K562 (cell line): ENCODE results near the gene MYADML2. TPM values are rescaled to one million over a fixed set of nuclear protein-coding genes. Genes with fewer than 3 reads are reported as not detected.

Experiments
- ATAC-seq: fragments of 200-7000 bp; cut with Tn5 transposase; 3 replicates; pipeline ENCODE4 v1.9.1; 2020; ENCODE audit warnings: moderate library complexity
- BruUV-seq: library from RNA; stranded (reverse); fragments of 400-500 nt; replicated peaks from 2 replicates; lab custom pipeline; 2021; lab: Mats Ljungman, UMichigan
- CTCF ChIA-PET: fragments of 300-600 bp; formaldehyde crosslinking; extraction: SDS; loops from one replicate; lab custom pipeline; 2021; ENCODE audit warnings: low intra/inter-chr PET ratio; lab: Yijun Ruan, JAX
- POLR2A ChIA-PET: fragments of 300-600, 350-650 bp; sonication (Branson Sonifier 250); formaldehyde crosslinking; extraction: SDS; loops from one replicate; lab custom pipeline; 2021; ENCODE audit warnings: antibody characterized with exemption, inconsistent platforms; lab: Yijun Ruan, JAX
- DNase-seq, 4 experiments: peaks; one replicate each; pipeline versions ENCODE4 v3.0.0 to v3.0.0-alpha.2; 2011 to 2018; ENCODE audit warnings: low spot score in 3 of 4, mixed read lengths in 3 of 4; ENCODE audit errors: extremely low read depth in 1 of 4
- FAIRE-seq: peaks from 2 replicates; lab custom pipeline; 2011; peaks lifted over from hg19 to GRCh38; lab: Jason Lieb, UNC
- H2AFZ ChIP-seq: 2 replicates; pipeline ENCODE4 v1.6.0; 2011; ENCODE audit warnings: low read depth, low read length, control low read depth, inconsistent platforms
- H3K27ac ChIP-seq: fragments of 200-600 bp; 3 replicates; pipeline ENCODE4 v1.8.0; 2011; ENCODE audit warnings: low read depth, mild to moderate bottlenecking, control low read depth, inconsistent platforms, low read length, moderate library complexity, mixed read lengths; ENCODE audit errors: extremely low read depth
- H3K27me3 ChIP-seq, 2 experiments: fragments of 300-600 bp in 1 of 2; 2 replicates in 1 of 2; 3 replicates in 1 of 2; pipeline versions ENCODE4 v1.6.0 to v1.8.0; 2011; ENCODE audit warnings: inconsistent platforms in 2 of 2, low read length in 2 of 2, mild to moderate bottlenecking in 1 of 2, mixed read lengths in 1 of 2, moderate library complexity in 1 of 2; ENCODE audit not compliant: control insufficient read depth in 2 of 2, insufficient read depth in 2 of 2
- H3K36me3 ChIP-seq: fragments of 300-600 bp; 3 replicates; pipeline ENCODE4 v1.8.0; 2011; ENCODE audit warnings: mild to moderate bottlenecking, low read length, inconsistent platforms; ENCODE audit not compliant: control insufficient read depth, insufficient read depth
- H3K4me1 ChIP-seq, 2 experiments: fragments of 200-600 bp in 1 of 2; replicated peaks in 1 of 2; 2 replicates in 1 of 2; 3 replicates in 1 of 2; pipeline versions ENCODE4 v1.5.1 to v1.8.0; 2011; ENCODE audit warnings: inconsistent platforms in 2 of 2, low read length in 2 of 2, mild to moderate bottlenecking in 1 of 2, mixed read lengths in 1 of 2, moderate library complexity in 1 of 2; ENCODE audit not compliant: control insufficient read depth in 2 of 2, insufficient read depth in 2 of 2
- H3K4me2 ChIP-seq: 2 replicates; pipeline ENCODE4 v1.6.1; 2011; ENCODE audit warnings: low read length, control low read depth, inconsistent platforms, mixed read lengths; ENCODE audit not compliant: insufficient read depth
- H3K4me3 ChIP-seq: fragments of 200-600 bp; sonication (generic), shearing (Covaris generic); 2 replicates; pipeline ENCODE4 v1.5.1; 2016; ENCODE audit warnings: control low read depth, inconsistent platforms
- H3K79me2 ChIP-seq: fragments of 200-600 bp; 3 replicates; pipeline ENCODE4 v1.8.0; 2011; ENCODE audit warnings: low read length, inconsistent platforms; ENCODE audit not compliant: control insufficient read depth, insufficient read depth
- H3K9ac ChIP-seq, 2 experiments: 2 replicates each; pipeline versions ENCODE4 v1.6.0 to v1.6.1; 2011; ENCODE audit warnings: low read depth in 2 of 2, low read length in 2 of 2, control low read depth in 1 of 2, inconsistent platforms in 1 of 2, mild to moderate bottlenecking in 1 of 2, mixed read lengths in 1 of 2; ENCODE audit not compliant: insufficient read depth in 1 of 2
- H3K9me1 ChIP-seq: one replicate; pipeline ENCODE4 v1.6.0; 2011; ENCODE audit warnings: inconsistent platforms, mild to moderate bottlenecking, low read length, moderate library complexity; ENCODE audit not compliant: control insufficient read depth, insufficient read depth
- H3K9me3 ChIP-seq: replicated peaks from 2 replicates; pipeline ENCODE4 v1.5.1; 2011; ENCODE audit warnings: low read depth, low read length, inconsistent platforms; ENCODE audit not compliant: control insufficient read depth, insufficient read depth
- H4K20me1 ChIP-seq: replicated peaks from 2 replicates; pipeline ENCODE4 v1.6.1; 2011; ENCODE audit warnings: low read length, inconsistent platforms, mixed read lengths; ENCODE audit not compliant: control insufficient read depth, insufficient read depth
- C11orf30 ChIP-seq: fragments of 450-650 bp; IDR thresholded peaks from 2 replicates; pipeline ENCODE4 v1.6.1; 2016; ENCODE audit warnings: low read depth, mild to moderate bottlenecking
- CBFA2T2 ChIP-seq: fragments of 450-650 bp; conservative IDR thresholded peaks from 2 replicates; pipeline ENCODE4 v1.6.1; 2017; ENCODE audit warnings: mild to moderate bottlenecking
- CBX3 ChIP-seq, 2 experiments: IDR thresholded peaks; 1 replicate in 1 of 2; 2 replicates in 1 of 2; pipeline ENCODE4 v1.6.1; 2012; ENCODE audit warnings: inconsistent platforms in 2 of 2, low read length in 2 of 2, borderline replicate concordance in 1 of 2, control low read depth in 1 of 2
- ELK1 ChIP-seq: sonication (generic); formaldehyde crosslinking; IDR thresholded peaks from 2 replicates; pipeline ENCODE4 v1.8.1; 2022; ENCODE audit warnings: missing genetic modification reagents
- L3MBTL2 ChIP-seq: fragments of 450-650 bp; IDR thresholded peaks from 2 replicates; pipeline ENCODE4 v1.6.1; 2016; ENCODE audit warnings: mild to moderate bottlenecking, moderate library complexity
- MCM2 ChIP-seq: fragments of 450-650 bp; IDR thresholded peaks from 2 replicates; pipeline ENCODE4 v1.6.1; 2017; ENCODE audit warnings: low read depth, mild to moderate bottlenecking
- MCM7 ChIP-seq, 2 experiments: fragments of 450-650 bp; IDR thresholded peaks; 2 replicates each; pipeline ENCODE4 v1.6.1; 2016 to 2018
- RREB1 ChIP-seq: fragments of 250-450 bp; sonication (Bioruptor Pico); IDR thresholded peaks from 2 replicates; pipeline ENCODE4 v1.4.0; 2020
- SMARCA5 ChIP-seq: fragments of 450-650 bp; IDR thresholded peaks from 2 replicates; pipeline ENCODE4 v1.6.1; 2016
- YBX1 ChIP-seq: fragments of 450-650 bp; IDR thresholded peaks from 2 replicates; pipeline ENCODE4 v1.7.1; 2016; ENCODE audit warnings: mild to moderate bottlenecking
- WGBS: fragments of 100-300 bp; shearing (Covaris generic); methylation state at CpG from one replicate; pipeline ENCODE4 v1.1.6; 2016; ENCODE audit warnings: low coverage, mixed read lengths; ENCODE audit not compliant: insufficient coverage; ENCODE audit errors: missing lambda C conversion rate; 5-methylcytosine and 5-hydroxymethylcytosine counted together
- in situ Hi-C: fragments of 300-500 bp; cut with MboI; formaldehyde crosslinking; loops from 4 replicates; pipeline ENCODE4 v1.15.0; 2018; ENCODE audit warnings: inconsistent platforms, mixed read lengths
- intact Hi-C: fragments of 100-400 bp; cut with micrococcal nuclease; formaldehyde crosslinking; loops from 2 replicates; pipeline ENCODE4 v1.14.2; 2022
- polyA plus RNA-seq, 8 experiments: library from polyadenylated mRNA; depleted of rRNA in 4 of 8; stranded (reverse) in 5 of 8; unstranded in 3 of 8; fragments of >200 nt; fragmentation: Nextera tagmentation in 2 of 8; fragmentation: Illumina TruSeq in 1 of 8; extraction: Ambion mirVana in 2 of 8; extraction: Trizol in 1 of 8; gene quantifications; 2 replicates each; pipeline versions ENCODE4 v1.2.1 to v1.2.3, GENCODE V29; 2011 to 2014; ENCODE audit warnings: inconsistent platforms in 1 of 8, missing spikeins in 1 of 8
- total RNA-seq, 7 experiments: library from RNA; depleted of rRNA in 6 of 7; stranded (reverse); fragments of >200 nt in 6 of 7; fragmentation: Illumina TruSeq in 2 of 7; extraction: Trizol in 2 of 7; gene quantifications; 2 replicates each; pipeline versions ENCODE4 v1.2.1 to v1.2.3, GENCODE V29; 2011 to 2021; ENCODE audit warnings: low replicate concordance in 1 of 7

Gene MYADML2
- total and polyA plus RNA-seq, 9 of the 15 experiments (the other 6 are each of a cell fraction or from before 2014, with no cell fraction given) = not detected

DNA sequence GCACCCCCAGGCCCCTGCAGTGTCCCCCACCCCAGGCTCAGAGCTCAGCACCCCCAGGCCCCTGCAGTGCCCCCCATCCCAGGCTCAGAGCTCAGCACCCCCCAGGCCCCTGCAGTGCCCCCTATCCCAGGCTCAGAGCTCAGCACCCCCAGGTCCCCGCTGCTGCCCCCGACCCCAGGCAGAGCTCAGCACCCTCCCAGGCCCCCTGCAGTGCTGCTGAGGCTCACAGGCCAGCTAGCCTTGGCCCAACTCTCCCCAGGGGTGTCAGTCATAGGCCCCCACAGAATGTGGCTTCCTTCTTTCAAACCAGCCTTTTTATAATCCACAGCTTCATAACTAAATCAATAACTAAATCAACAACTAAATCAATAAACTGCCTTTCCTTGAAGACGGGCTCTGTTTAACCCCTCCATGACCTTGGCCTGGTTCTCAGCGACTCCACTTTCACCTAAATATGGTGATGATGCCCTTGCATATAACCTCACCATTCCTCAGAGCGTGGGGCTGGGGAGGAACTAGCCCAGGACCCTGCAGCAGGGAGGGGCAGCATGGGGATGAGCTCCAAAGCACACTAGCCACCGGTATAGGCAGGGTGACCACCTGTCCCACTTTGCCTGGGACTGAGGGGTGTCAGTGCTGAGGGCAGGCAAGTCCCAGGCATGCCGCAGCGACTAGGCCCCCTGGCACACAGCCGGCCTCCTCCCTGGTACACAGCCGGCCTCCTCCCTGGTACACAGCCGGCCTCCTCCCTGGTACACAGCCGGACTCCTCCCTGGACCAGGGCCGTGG is 8.9 kb upstream of the MYADML2 start:
- BruUV-seq = no TSS peak
- H3K27ac ChIP-seq = no peak overlapping the region
- TF ChIP-seq CBX3 (IDR thresholded peaks at IDR 0.05; ENCODE audit: borderline replicate concordance in 1 of 2, low read length in 2 of 2) (no peak), MCM2 (no peak), ELK1 (CRISPR knock-in tag) (no peak), L3MBTL2 (no peak), RREB1 (CRISPR knock-in tag) (no peak), YBX1 (no peak), SMARCA5 (no peak), C11orf30 (no peak), CBFA2T2 (no peak), MCM7 (IDR thresholded peaks at IDR 0.05) (no peak)
- peaks cover 19% of the 10 kb centered on the region; the same call in 2 of the 3 replicates for H3K36me3 ChIP-seq
- H3K9ac ChIP-seq = no peak overlapping the region; a peak in 1 of 4 replicates
- in situ Hi-C loops = no loop called here
- no peak for ATAC-seq
- no peak overlapping the region for H3K4me2 ChIP-seq
- H3K4me1 ChIP-seq = peaks cover 7 to 59% of the 10 kb centered on the region in 2 experiments; a peak in 4 of 5 replicates
- H2AFZ ChIP-seq = no peak overlapping the region
- no peaks in the 10 kb centered on the region for H4K20me1 ChIP-seq
- POLR2A ChIA-PET = interaction anchor here (1.0 to 1.8 kb wide), 4 partner anchors 14 to 67 kb away, joined by 3 to 12 read pairs (median 6); partner anchors contain the start of genes CENPX, LRRC45 and PYCR1
- no peak for DNase-seq
- no peak for FAIRE-seq
- no peak overlapping the region for H3K4me3 ChIP-seq
- H3K9me3 ChIP-seq = no peaks in the 10 kb centered on the region; the same call in 1 of the 2 replicates
- H3K79me2 ChIP-seq = peaks cover 20% of the 10 kb centered on the region
- CTCF ChIA-PET = no interaction called here
- WGBS = 89% methylated on average over 10 of the region's 13 CpGs
- no peaks in the 10 kb centered on the region for H3K9me1 ChIP-seq
- intact Hi-C loops = loop anchor here (10.0 kb wide), 1 partner anchor 199 kb away; no protein-coding TSS in a partner anchor
- no peaks in the 10 kb centered on the region for H3K27me3 ChIP-seq
